Calu3 (cell line): Measurements from ENCODE around the gene SETSIP. TPM values are rescaled to one million over a fixed set of nuclear protein-coding genes. Genes with fewer than 3 reads are reported as not detected.

Experiments used
- BruUV-seq: library from RNA; stranded (reverse); fragments of 400-500 nt; replicated peaks from 2 replicates; lab custom pipeline; 2021; lab: Mats Ljungman, UMichigan
- CTCF ChIA-PET: fragments of 300-600 bp; sonication (Branson Sonifier 250); formaldehyde crosslinking; loops from one replicate; lab custom pipeline; 2022; ENCODE audit warnings: antibody characterized with exemption; lab: Charles Lee
- DNase-seq: peaks from one replicate; pipeline ENCODE4 v3.0.0; 2022
- H3K27ac Mint-ChIP-seq: one replicate; pipeline ENCODE4 v1.8.0; 2022; ENCODE audit warnings: mixed read lengths; ENCODE audit not compliant: unreplicated experiment
- H3K27me3 Mint-ChIP-seq: one replicate; pipeline ENCODE4 v1.8.0; 2022; ENCODE audit warnings: mixed read lengths; ENCODE audit not compliant: unreplicated experiment
- H3K36me3 Mint-ChIP-seq: one replicate; pipeline ENCODE4 v1.8.0; 2022; ENCODE audit warnings: mild to moderate bottlenecking, moderate library complexity, mixed read lengths; ENCODE audit not compliant: insufficient read depth, unreplicated experiment
- H3K4me1 Mint-ChIP-seq: one replicate; pipeline ENCODE4 v1.8.0; 2022; ENCODE audit warnings: mild to moderate bottlenecking, low read depth, mixed read lengths; ENCODE audit not compliant: unreplicated experiment
- H3K4me3 Mint-ChIP-seq: one replicate; pipeline ENCODE4 v1.8.0; 2022; ENCODE audit warnings: mild to moderate bottlenecking, low read depth, moderate library complexity, mixed read lengths; ENCODE audit not compliant: unreplicated experiment
- H3K9me3 Mint-ChIP-seq: one replicate; pipeline ENCODE4 v1.8.0; 2022; ENCODE audit warnings: low read depth, mixed read lengths; ENCODE audit not compliant: unreplicated experiment
- CTCF ChIP-seq: fragments of 200-600 bp; IDR thresholded peaks from one replicate; pipeline ENCODE4 v1.8.0; 2022; ENCODE audit warnings: antibody characterized with exemption; ENCODE audit not compliant: unreplicated experiment
- intact Hi-C: fragments of 100-400 bp; cut with micrococcal nuclease; formaldehyde crosslinking; loops from one replicate; pipeline ENCODE4 v1.10.0; 2022; ENCODE audit not compliant: unreplicated experiment
- total RNA-seq: library from RNA; stranded (reverse); gene quantifications from 2 replicates; pipeline ENCODE4 v1.2.3, GENCODE V29; 2022

The SETSIP gene
- total RNA-seq, 1 experiment from 2014 or later: not detected

- no peaks in the 10 kb centered on the region for H3K4me1 Mint-ChIP-seq
- no peaks in the 10 kb centered on the region for H3K9me3 Mint-ChIP-seq
- BruUV-seq: no TSS peak
- CTCF ChIA-PET: no interaction called here
- intact Hi-C loops: no loop called here
- no peaks in the 10 kb centered on the region for H3K27me3 Mint-ChIP-seq
- no peak for TF ChIP-seq CTCF
- no peak overlapping the region for H3K27ac Mint-ChIP-seq
- no peak for DNase-seq
- H3K4me3 Mint-ChIP-seq: no peak overlapping the region
- peaks cover 2% of the 10 kb centered on the region for H3K36me3 Mint-ChIP-seq
Observed at GRCh38 chr1:92085727-92086126, 10.5 kb upstream of the SETSIP start.

- Mint-ChIP-seq H3K4me3 (no peak overlapping the region), H3K9me3 (no peaks in the 10 kb centered on the region), H3K27ac (no peak overlapping the region), H3K36me3 (peaks cover 12% of the 10 kb centered on the region), H3K27me3 (no peaks in the 10 kb centered on the region), H3K4me1 (no peaks in the 10 kb centered on the region)
- DNase-seq: no peak
- no TSS peak for BruUV-seq
- intact Hi-C loops: no loop called here
- no peak for TF ChIP-seq CTCF
- CTCF ChIA-PET: interaction anchor here (0.6 kb wide), 1 partner anchor 939 kb away, joined by 3 read pairs; no protein-coding TSS in a partner anchor
Observed at GRCh38 chr1:92084651-92085050, 9.4 kb upstream of the SETSIP start.

DNA sequence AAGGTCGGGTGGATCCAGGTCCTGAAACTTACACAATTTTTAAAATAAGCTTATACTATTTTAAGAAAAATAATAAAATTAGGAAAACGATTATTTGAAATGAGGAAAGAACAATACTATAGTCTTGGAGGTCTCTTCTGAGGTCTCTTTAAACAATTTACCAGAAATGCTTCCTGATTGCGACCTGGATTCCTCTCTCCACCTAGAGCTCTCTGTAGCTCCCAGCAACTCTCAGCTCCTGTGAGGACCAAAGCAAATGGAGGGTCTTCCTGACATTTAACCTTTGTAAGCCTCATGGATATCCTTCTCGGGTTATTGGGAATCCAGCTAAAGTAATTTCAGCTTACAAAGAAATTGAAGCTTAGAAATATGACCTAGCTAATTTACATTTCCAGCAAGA lies 5.8 kb upstream of the SETSIP start:
- Mint-ChIP-seq H3K36me3 (peaks cover 12% of the 10 kb centered on the region), H3K4me3 (peak overlapping the region; percentile 96), H3K27me3 (no peaks in the 10 kb centered on the region), H3K4me1 (no peaks in the 10 kb centered on the region), H3K27ac (peak overlapping the region; percentile 80), H3K9me3 (no peaks in the 10 kb centered on the region)
- DNase-seq: no peak
- intact Hi-C loops: no loop called here
- no peak for TF ChIP-seq CTCF
- TSS peak; percentile 35 for BruUV-seq
- CTCF ChIA-PET: no interaction called here

DNA sequence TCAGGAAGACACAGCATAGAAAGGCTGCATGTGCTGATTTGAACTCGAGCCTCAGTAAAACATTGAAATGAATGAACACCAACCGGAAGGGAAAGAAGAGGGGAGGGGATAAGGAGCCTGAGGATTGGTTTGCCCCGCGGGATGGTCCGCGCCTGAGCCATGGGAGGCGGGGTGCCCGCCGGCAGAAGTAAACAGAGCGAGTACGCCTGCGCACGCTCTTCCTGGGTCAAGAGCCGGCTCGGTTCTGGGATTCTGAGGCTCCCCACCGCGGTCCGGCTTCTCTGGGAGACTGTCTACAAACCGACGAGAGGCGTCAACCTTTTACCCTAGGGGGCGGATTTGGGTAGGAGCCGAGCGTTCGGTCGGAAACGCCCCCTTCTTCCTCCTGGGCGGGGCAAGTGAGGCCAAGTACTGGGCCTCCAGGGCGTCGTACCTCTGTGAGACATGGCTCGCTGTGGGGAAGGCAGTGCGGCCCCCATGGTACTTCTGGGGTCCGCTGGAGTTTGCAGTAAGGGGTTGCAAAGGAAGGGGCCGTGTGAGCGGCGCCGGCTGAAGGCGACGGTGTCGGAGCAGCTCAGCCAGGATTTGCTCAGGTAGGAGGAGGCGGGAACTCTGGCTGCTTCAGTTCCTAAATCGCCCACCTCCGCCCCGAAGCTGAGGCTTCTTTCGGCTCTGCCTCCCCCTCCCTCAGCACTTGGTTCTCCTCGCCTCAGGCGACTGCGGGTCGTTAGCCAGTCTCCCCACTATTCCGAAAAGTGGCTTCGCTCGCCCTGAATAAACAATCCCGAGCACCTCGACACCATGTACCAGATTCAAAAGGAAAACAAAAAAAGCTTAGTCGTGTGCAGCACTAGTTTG lies 5.1 kb upstream of the SETSIP start, which contains the start of gene BTBD8:
Gene BTBD8 (plus strand): TSS at position 218 of the 858 bp plus-strand sequence. CDS start 227 bp downstream, at position 445.
- Mint-ChIP-seq H3K36me3 (peaks cover 12% of the 10 kb centered on the region), H3K4me1 (no peaks in the 10 kb centered on the region), H3K27ac (peak within 1 kb of the TSS; percentile 80), H3K27me3 (no peaks in the 10 kb centered on the region), H3K9me3 (no peaks in the 10 kb centered on the region), H3K4me3 (peak within 1 kb of the TSS; percentile 96)
- TF ChIP-seq CTCF: no peak
- CTCF ChIA-PET: no interaction called here
- intact Hi-C loops: no loop called here
- no TSS peak for BruUV-seq
- DNase-seq: peak; percentile 72
